Suppressor macrophage treated with lipopolysaccharide for 1 hour (primary cell): Measurements from ENCODE around the gene FBXL12.
"Not testable (repeated sequence)": the region's sequence is repeated elsewhere in the genome, so short reads cannot be mapped to it uniquely, and the experiment has no call there.

Experiments used
- DNase-seq, 3 donors: peaks; one replicate each; pipeline ENCODE4 v3.0.0-alpha.2; 2020 to 2022

Gene FBXL12

GRCh38 chr19:9836021-9836420 is 17.1 kb upstream of the FBXL12 start:
- peak in 1 of 3 donors; percentile 22 for DNase-seq

DNA sequence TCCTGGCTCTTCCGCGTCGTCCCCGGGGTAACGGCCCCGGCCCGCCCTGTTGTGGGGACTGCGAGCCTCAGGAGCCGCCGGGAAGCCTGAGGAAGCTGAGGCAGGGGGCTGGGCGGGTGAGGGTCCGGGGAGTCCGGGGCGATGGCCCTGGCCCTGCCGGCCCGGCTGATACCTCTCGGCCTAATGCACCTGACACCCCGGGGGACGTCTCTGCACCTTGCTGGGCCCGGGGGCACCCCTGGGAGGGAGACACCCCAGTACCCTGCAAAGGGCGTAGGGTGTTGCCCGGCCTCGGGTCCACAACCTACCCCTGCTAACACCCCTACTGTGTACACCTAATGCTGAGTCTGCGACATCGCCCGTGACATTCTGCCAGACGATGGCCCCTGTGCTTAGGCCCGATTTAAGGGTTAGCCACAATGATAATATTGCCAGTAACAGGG is 16.6 kb upstream of the FBXL12 start:
- DNase-seq, result no peak

DNA sequence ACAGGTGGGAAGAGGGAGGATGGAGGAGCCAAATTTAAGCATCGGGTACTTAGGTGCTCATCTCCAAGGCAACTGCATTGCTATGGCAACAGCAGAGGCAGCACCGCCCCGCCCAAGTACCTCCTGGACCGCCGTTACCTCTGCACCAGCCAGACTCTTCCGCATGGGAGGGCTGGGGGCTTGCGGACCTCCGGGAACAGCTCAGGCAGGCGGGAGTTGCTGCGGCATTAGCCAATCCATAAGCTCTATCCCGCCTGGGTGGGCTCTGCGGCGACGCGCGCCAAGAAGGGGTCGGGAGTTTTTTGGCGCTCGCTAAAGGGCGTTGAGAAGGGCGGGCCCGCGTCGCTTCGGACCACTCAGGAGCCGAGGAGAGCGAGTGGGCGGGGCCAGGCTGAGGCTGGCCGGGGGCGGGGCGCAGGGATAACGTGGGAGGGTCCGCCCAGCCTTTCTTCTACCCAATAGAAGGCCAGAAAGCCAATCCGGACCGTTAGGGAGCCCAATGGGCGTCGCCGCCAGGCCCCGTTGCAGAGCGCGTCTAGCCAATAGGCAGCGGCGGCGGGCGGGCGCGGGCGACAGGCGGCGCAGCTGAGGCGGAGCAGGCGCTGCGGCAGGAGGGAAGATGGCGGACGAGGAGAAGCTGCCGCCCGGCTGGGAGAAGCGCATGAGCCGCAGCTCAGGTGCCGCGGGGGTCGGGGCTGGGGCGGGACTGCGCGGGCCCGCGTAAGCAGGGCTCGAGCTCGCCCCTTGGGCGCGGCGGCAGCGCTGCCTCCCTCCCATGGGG is 16.0 kb upstream of the FBXL12 start, which contains the start of gene PIN1:
TSS of gene PIN1 (plus strand) at position 593 of the 781 bp plus-strand sequence. CDS start at position 620, 27 bp downstream.
- peak; percentile 100 for DNase-seq

DNA sequence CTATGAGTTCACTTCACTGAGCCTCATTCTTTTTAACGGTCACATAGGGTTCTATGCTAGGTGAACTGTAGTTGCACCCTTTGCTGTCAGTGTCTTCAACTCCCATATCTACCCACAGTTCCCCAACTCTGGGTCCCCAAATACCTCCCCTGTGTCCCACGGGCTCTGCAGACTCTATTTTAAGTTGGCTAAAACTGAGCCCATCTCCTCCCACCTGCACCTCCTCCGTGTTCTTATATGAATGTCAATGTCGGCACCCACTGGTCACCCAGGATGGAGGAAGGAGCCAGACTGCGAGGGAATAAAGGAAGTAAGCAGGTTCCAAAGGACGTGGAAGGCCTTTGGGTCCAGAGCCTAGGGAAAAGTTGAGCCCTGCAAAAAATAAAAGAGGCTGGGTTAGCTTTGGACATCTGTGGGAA is 15.4 kb upstream of the FBXL12 start:
- DNase-seq, result no peak

- DNase-seq, result no peak
Measured at GRCh38 chr19:9828551-9829063, 9.7 kb upstream of the FBXL12 start.

DNA sequence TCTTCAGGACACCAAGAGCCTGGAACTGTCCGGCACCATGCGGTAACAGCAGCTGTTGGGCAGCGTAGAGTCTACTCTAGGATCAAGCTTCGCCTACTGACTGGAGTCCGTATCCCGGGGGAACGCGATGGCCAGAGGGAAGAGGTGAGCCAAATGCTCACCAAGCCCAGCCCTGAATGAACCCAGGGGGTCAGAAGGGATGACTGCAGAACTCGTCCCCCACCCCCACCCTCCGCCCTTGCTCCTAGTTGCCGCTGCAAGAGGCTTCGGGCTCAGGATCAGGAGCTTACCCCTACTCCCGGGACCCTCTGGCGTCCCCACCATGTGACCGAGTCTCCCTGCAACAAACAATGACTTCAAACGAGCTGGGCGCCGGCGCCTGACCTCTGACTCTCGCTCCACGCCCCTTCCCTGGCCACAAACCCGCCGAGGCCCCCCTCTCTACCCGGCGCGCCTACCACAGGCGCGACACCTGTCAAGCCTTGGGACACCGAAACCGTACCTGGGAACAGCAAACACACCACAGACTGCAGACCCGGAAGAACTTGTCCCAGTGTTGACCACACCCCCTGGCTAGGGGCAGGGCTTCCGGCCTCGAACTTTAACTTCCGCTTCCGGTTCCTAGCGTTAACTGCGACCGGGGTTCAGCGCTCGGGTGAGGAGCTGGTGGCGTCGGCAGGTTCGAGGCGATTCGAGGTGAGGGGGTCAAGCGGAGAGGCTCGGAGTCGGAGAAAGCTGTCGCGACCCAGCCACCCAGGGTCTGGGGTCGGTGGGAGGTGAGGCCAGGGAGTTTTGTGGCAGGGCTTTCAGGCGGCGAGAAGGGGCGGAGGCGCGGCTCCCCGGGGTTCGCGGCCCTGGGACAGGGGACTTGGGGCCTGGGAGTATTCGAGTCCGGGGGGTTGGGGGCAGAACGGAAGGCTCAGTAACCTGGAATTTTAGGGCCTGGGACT is 8.7 kb upstream of the FBXL12 start, which contains the start of gene UBL5:
TSS of gene UBL5 (plus strand) at position 630 of the 950 bp plus-strand sequence. CDS start 420 bp downstream, outside the sequence.
- peak; percentile 91 to 94 (median 93) for DNase-seq

- DNase-seq, result no peak
Measured at GRCh38 chr19:9823816-9824215, 4.9 kb upstream of the FBXL12 start.

GRCh38 chr19:9820034-9820433 is 1.2 kb upstream of the FBXL12 start:
- DNase-seq, result not testable (repeated sequence)

DNA sequence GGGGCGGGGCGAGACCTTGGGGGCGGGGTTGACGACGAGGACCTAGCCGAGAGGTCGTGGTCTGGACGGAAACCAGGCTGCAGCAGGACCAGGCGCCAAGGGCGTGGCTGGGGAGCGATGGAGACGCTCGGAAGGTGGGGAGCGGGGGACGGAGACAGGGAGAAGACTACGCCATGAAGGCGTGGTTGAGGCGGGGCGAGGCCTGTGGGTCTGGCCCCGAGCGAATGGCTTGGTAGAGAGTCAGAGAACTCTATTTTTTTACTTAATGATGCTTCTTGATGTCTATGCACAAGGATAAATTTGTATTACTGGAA is 674 bp upstream of the FBXL12 start:
- no peak for DNase-seq

- no peak for DNase-seq
Measured at GRCh38 chr19:9818175-9818733, 625 bp downstream of the FBXL12 start.

- DNase-seq, result no peak
Measured at GRCh38 chr19:9811139-9811538, 7.7 kb downstream of the FBXL12 start.

GRCh38 chr19:9808855-9809824 is 9.7 kb downstream of the FBXL12 start:
- DNase-seq, result no peak

DNA sequence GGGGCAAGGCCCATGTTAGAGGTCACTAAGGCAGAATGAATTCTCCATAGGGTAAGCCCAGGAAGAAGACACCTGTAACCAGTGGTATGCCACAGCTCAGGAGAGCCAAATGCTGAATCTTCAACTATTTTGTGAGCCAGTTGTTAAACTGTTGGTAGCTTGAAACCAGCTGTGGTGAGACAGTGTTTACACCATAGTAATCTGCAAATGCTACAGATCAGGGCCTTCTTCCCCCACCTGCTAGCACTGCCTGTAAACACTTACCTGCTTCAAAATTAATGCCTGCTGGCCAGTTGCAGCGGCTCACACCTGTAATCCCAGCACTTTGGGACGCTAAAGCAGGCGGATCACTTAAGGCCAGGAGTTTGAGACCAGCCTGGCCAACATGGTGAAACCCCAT is 12.1 kb downstream of the FBXL12 start:
- no peak for DNase-seq

DNA sequence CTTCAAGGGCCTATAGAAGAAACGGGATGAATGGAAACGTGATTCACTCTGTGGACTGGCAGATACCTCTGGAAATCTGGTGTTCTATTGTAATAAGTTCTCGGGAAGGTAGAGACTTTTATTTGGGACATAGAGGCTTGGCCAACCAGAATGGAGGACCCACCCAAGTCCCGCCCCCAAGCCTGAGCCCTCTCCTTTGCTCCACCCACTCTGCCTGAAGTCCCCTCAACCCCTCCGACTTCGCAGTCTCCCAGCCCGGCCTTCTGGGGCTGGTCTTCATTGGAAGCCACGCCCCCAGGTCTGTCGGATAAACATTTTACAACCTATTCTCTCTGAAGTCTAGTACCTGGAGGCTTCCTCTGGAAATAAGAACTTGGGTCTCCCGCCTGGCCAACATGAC is 16.9 kb downstream of the FBXL12 start:
- no peak for DNase-seq

DNA sequence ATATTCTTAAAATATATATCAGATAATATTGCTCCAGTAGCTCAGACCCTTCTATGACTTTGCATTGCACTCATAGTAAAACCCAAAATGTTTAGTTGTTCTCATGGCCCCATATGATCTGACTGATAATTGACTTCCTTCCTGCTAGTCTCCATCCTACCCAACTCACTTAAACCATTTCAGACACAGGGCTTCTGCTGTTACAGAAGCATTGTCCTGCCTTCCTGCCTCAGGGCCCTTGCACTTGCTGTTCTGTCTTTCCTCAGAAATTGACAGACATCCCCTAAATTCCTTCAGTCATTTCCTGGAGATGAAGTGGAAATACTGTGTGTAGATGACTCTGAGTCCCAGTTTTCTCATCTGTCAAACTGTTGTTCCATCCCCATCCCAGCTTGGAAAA is 19.7 kb downstream of the FBXL12 start:
- no peak for DNase-seq

- no peak for DNase-seq
Measured at GRCh38 chr19:9797871-9798270, 21.0 kb downstream of the FBXL12 start.

GRCh38 chr19:9796113-9796773 is 22.6 kb downstream of the FBXL12 start:
- peak; percentile 88 to 92 (median 91) for DNase-seq

- DNase-seq, result peak; percentile 37 to 74 (median 64)
Measured at GRCh38 chr19:9793071-9793591, 25.7 kb downstream of the FBXL12 start.

DNA sequence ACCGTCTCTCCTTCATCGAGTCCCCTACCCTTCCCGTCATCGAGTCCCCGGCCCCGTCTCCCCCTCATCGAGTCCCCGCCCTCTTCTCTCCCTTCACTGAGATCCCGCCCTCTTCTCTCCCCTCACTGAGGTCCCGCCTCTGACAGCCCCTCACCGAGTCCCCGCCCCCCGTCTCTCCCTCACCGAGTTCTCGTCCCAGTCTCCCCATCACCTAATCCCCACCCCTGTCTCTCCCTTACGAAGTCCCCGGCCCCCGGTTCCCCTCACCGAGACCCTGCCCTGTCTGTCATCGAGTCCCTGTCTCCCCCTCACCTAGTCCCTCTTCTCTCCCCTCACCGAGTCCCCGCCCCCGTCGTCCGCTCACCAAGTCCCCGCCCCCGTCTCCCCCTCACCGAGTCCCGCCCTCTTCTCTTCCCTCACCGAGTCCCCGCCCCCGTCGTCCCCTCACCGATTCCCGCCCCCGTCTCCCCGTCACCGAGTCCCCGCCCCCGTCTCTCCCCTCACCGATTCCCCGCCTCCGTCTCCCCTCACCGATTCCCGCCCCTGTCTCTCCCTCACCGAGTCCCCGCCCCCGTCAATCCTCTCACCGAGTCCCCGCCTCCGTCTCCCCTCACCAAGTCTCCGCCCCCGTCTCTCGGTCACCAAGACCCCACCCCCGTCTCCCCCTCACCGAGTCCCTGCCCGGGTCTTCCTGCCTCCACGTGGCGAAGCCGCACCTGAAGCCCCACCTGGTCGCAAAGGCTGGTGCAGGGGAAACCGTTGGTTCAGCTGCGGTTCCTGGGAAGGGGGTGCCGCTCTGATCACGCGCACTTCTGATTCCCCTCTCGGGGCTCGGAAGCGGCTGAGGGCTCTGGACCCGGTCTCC is 26.4 kb downstream of the FBXL12 start:
- peak; percentile 90 to 99 (median 97) for DNase-seq
